Adrenal gland (tissue), 12 donors: Measurements from ENCODE around the gene GALNTL6. TPM values are rescaled to one million over a fixed set of nuclear protein-coding genes. Genes with fewer than 3 reads are reported as not detected.

Experiments used
- DNase-seq, 7 donors: peaks; one replicate each; pipeline ENCODE4 v3.0.0-alpha.2; 2019 to 2020
- H3K27ac ChIP-seq, 5 donors: fragments of 200-600 bp; sonication (generic) in 4 of 5; 1 replicate in 3 of 5; 2 replicates in 2 of 5; pipeline versions ENCODE4 v1.5.1 to v1.8.0; 2016 to 2020; ENCODE audit warnings: mild to moderate bottlenecking in 1 of 5
- H3K27me3 ChIP-seq: fragments of 200-600 bp; 2 replicates; pipeline ENCODE4 v1.8.0; 2021
- H3K36me3 ChIP-seq, 2 donors: fragments of 200-600 bp; replicated peaks in 1 of 2; 1 replicate in 1 of 2; 2 replicates in 1 of 2; pipeline versions ENCODE4 v1.5.1 to v1.8.0; 2018 to 2022
- H3K4me1 ChIP-seq, 2 donors: fragments of 200-600 bp; replicated peaks in 1 of 2; 1 replicate in 1 of 2; 2 replicates in 1 of 2; pipeline versions ENCODE4 v1.5.1 to v1.8.0; 2018 to 2021
- H3K4me3 ChIP-seq, 4 donors: fragments of 200-600 bp; sonication (generic) in 3 of 4; one replicate each; pipeline ENCODE4 v1.5.1; 2016 to 2018
- H3K9me3 ChIP-seq, 3 donors: fragments of 200-600 bp; sonication (generic) in 1 of 3; replicated peaks in 1 of 3; 1 replicate in 2 of 3; 2 replicates in 1 of 3; pipeline versions ENCODE4 v1.5.1 to v1.8.0; 2016 to 2021
- CTCF ChIP-seq, 6 experiments: fragments of 450-650 bp in 4 of 6; fragments of 200-600 bp in 2 of 6; sonication (generic) in 1 of 6; IDR thresholded peaks; 1 replicate in 5 of 6; 2 replicates in 1 of 6; pipeline versions ENCODE4 v1.5.1 to v1.8.0; 2016 to 2021; ENCODE audit warnings: antibody characterized with exemption in 6 of 6, mild to moderate bottlenecking in 2 of 6, moderate library complexity in 1 of 6
- POLR2A ChIP-seq, 2 donors: fragments of 450-650 bp; IDR thresholded peaks; one replicate each; pipeline ENCODE4 v1.6.1; 2017; ENCODE audit warnings: antibody characterized with exemption in 2 of 2, mild to moderate bottlenecking in 2 of 2, moderate library complexity in 1 of 2
- WGBS, 4 donors: extraction: QIAGEN DNeasy Blood & Tissue Kit in 2 of 4; methylation state at CpG; one replicate each; pipeline versions ENCODE4 v1.1.5 to v1.1.7; 2013 to 2017; 5-methylcytosine and 5-hydroxymethylcytosine counted together
- intact Hi-C, 2 donors: fragments of 100-400 bp; cut with DNase I; formaldehyde crosslinking; loops; one replicate each; pipeline versions ENCODE4 v1.14.1 to v1.15.0; 2022 to 2023
- polyA plus RNA-seq, 3 donors: library from polyadenylated mRNA; stranded (reverse); fragments of 200-250 nt in 2 of 3; fragments of 350-450 nt in 1 of 3; fragmentation: Illumina TruSeq in 1 of 3; extraction: RNeasy Lipid Tissue Mini Kit (QIAGEN cat#74804) in 1 of 3; gene quantifications; one replicate each; pipeline ENCODE4 v1.2.3, GENCODE V29; 2013 to 2014
- total RNA-seq, 9 donors: library from RNA; depleted of rRNA in 4 of 9; stranded (reverse); fragments of >200 nt in 4 of 9; fragments of 120-200 nt in 1 of 9; fragmentation: NEBNext Ultra II Directional in 1 of 9; extraction: Animal tissue kit (Norgen Biotek cat#: 25700) in 1 of 9; gene quantifications; one replicate each; pipeline versions ENCODE4 v1.1.0 to v1.2.4, GENCODE V29; 2013 to 2023
- donor health status: healthy with polysubstance abuse.
- donor health status: Bipolar disorder and iron deficiency.
- donor health status: DM: yes; HTN: yes; CAD: no.
- donor health status: DM: no; HTN: no; CAD: no.
- donor health status: DM: no; HTN: no; CAD: no.
- donor health status: DM: yes; HTN: yes; CAD: no.

The GALNTL6 gene
- total and polyA plus RNA-seq, 12 donors = 0.10 to 0.96 (median 0.42) TPM; not detected in 1

GRCh38 chr4:172683021-172683420, 869.8 kb downstream of the GALNTL6 start:
- intact Hi-C loops = no loop called here
- 60 to 71% (median 69%) methylated on average over 3 of the region's 3 CpGs for WGBS, 4 donors
- TF ChIP-seq CTCF (IDR thresholded peaks at IDR 0.05) (no peak), POLR2A (IDR thresholded peaks at IDR 0.05) (no peak)
- Histone ChIP-seq H3K9me3 (no peaks in the 10 kb centered on the region), H3K36me3 (no peaks in the 10 kb centered on the region), H3K4me1 (no peaks in the 10 kb centered on the region), H3K27me3 (no peaks in the 10 kb centered on the region), H3K4me3 (no peak overlapping the region), H3K27ac (no peak overlapping the region)
- DNase-seq = no peak

GRCh38 chr4:172686021-172686420, 872.8 kb downstream of the GALNTL6 start:
- no peak overlapping the region for H3K27ac ChIP-seq
- no peaks in the 10 kb centered on the region for H3K27me3 ChIP-seq
- H3K4me3 ChIP-seq = no peak overlapping the region
- H3K36me3 ChIP-seq = no peaks in the 10 kb centered on the region
- intact Hi-C loops = no loop called here
- H3K9me3 ChIP-seq = no peaks in the 10 kb centered on the region
- WGBS, 4 donors = 74 to 81% (median 78%) methylated on average over 2 of the region's 2 CpGs
- DNase-seq = no peak
- no peaks in the 10 kb centered on the region for H3K4me1 ChIP-seq
- TF ChIP-seq CTCF (IDR thresholded peaks at IDR 0.05) (no peak), POLR2A (IDR thresholded peaks at IDR 0.05) (no peak)

- DNase-seq = no peak
- no peak overlapping the region for H3K27ac ChIP-seq
- H3K4me3 ChIP-seq = no peak overlapping the region
- H3K27me3 ChIP-seq = no peaks in the 10 kb centered on the region
- intact Hi-C loops = no loop called here
- no peaks in the 10 kb centered on the region for H3K9me3 ChIP-seq
- TF ChIP-seq CTCF (IDR thresholded peaks at IDR 0.05) (no peak), POLR2A (IDR thresholded peaks at IDR 0.05) (no peak)
- no peaks in the 10 kb centered on the region for H3K36me3 ChIP-seq
- H3K4me1 ChIP-seq = no peaks in the 10 kb centered on the region
- WGBS, 4 donors = 79 to 90% (median 85%) methylated on average over 1 of the region's 1 CpG
These were observed 875.3 kb downstream of the GALNTL6 start for GRCh38 chr4:172688534-172688933.

GRCh38 chr4:172691552-172691951, 878.3 kb downstream of the GALNTL6 start:
- Histone ChIP-seq H3K36me3 (no peaks in the 10 kb centered on the region), H3K4me1 (no peaks in the 10 kb centered on the region), H3K27me3 (no peaks in the 10 kb centered on the region), H3K9me3 (no peaks in the 10 kb centered on the region), H3K27ac (no peak overlapping the region), H3K4me3 (no peak overlapping the region)
- intact Hi-C loops = no loop called here
- no peak for DNase-seq
- TF ChIP-seq POLR2A (IDR thresholded peaks at IDR 0.05) (no peak), CTCF (IDR thresholded peaks at IDR 0.05) (no peak)
